IMR-90 (cell line): Measurements from ENCODE around the gene MIEN1. TPM values are rescaled to one million over a fixed set of nuclear protein-coding genes. Genes with fewer than 3 reads are reported as not detected.

Experiments used
- ATAC-seq: fragments of 200-7000 bp; cut with Tn5 transposase; 2 replicates; pipeline ENCODE4 v1.9.1; 2020; ENCODE audit warnings: low read depth, mild to moderate bottlenecking, moderate library complexity
- BruUV-seq: library from RNA; stranded (reverse); fragments of 400-500 nt; replicated peaks from 2 replicates; lab custom pipeline; 2021; lab: Mats Ljungman, UMichigan
- CTCF ChIA-PET: fragments of 300-600 bp; formaldehyde crosslinking; extraction: SDS; loops from one replicate; lab custom pipeline; 2021; ENCODE audit warnings: antibody characterized with exemption; lab: Yijun Ruan, JAX
- POLR2A ChIA-PET: fragments of 300-600 bp; sonication (Branson Sonifier 250); formaldehyde crosslinking; loops from one replicate; lab custom pipeline; 2022; ENCODE audit warnings: antibody characterized with exemption; ENCODE audit not compliant: unreplicated experiment; lab: Charles Lee
- DNase-seq: peaks from one replicate; pipeline ENCODE4 v3.0.0; 2013
- H2AFZ ChIP-seq: replicated peaks from 2 replicates; pipeline ENCODE3; 2013; ENCODE audit warnings: low read length, mild to moderate bottlenecking; ENCODE audit not compliant: poor library complexity
- H2AK5ac ChIP-seq: 2 replicates; pipeline ENCODE4 v1.6.1; 2013; ENCODE audit warnings: low read depth, low read length, inconsistent platforms
- H2AK9ac ChIP-seq: replicated peaks from 2 replicates; pipeline ENCODE3; 2013; ENCODE audit warnings: mild to moderate bottlenecking, low read depth, low read length, moderate library complexity; ENCODE audit not compliant: poor library complexity
- H2BK120ac ChIP-seq: 2 replicates; pipeline ENCODE4 v1.6.1; 2013; ENCODE audit warnings: low read depth, low read length, inconsistent platforms
- H2BK15ac ChIP-seq: 3 replicates; pipeline ENCODE4 v1.6.1; 2013; ENCODE audit warnings: low read depth, low read length, inconsistent platforms
- H2BK20ac ChIP-seq: 2 replicates; pipeline ENCODE4 v1.6.1; 2013; ENCODE audit warnings: low read depth, mild to moderate bottlenecking, inconsistent platforms, low read length, moderate library complexity
- H2BK5ac ChIP-seq: 2 replicates; pipeline ENCODE4 v1.6.1; 2013; ENCODE audit warnings: mild to moderate bottlenecking, low read depth, low read length, inconsistent platforms; ENCODE audit not compliant: poor library complexity, severe bottlenecking
- H3K14ac ChIP-seq: replicated peaks from 2 replicates; pipeline ENCODE4 v1.6.1; 2013; ENCODE audit warnings: low read depth, low read length, inconsistent platforms
- H3K18ac ChIP-seq: 2 replicates; pipeline ENCODE4 v1.6.1; 2013; ENCODE audit warnings: low read depth, low read length, control low read depth
- H3K23ac ChIP-seq: 2 replicates; pipeline ENCODE4 v1.6.1; 2013; ENCODE audit warnings: low read depth, low read length, inconsistent platforms
- H3K27ac ChIP-seq: 2 replicates; pipeline ENCODE4 v1.5.1; 2013; ENCODE audit warnings: mild to moderate bottlenecking, control low read depth, low read length; ENCODE audit not compliant: insufficient read depth
- H3K27me3 ChIP-seq: 2 replicates; pipeline ENCODE4 v1.6.1; 2013; ENCODE audit warnings: low read length; ENCODE audit not compliant: control insufficient read depth, insufficient read depth
- H3K36me3 ChIP-seq: 2 replicates; pipeline ENCODE4 v1.6.1; 2013; ENCODE audit warnings: low read length, mixed read lengths; ENCODE audit not compliant: control insufficient read depth, insufficient read depth
- H3K4ac ChIP-seq: 2 replicates; pipeline ENCODE4 v1.6.1; 2013; ENCODE audit warnings: low read depth, low read length, inconsistent platforms
- H3K4me1 ChIP-seq: 2 replicates; pipeline ENCODE4 v1.6.1; 2013; ENCODE audit warnings: low read length, mixed read lengths; ENCODE audit not compliant: control insufficient read depth, insufficient read depth
- H3K4me2 ChIP-seq: 2 replicates; pipeline ENCODE4 v1.6.1; 2013; ENCODE audit warnings: low read depth, mild to moderate bottlenecking, control low read depth, low read length, moderate library complexity
- H3K4me3 ChIP-seq: 2 replicates; pipeline ENCODE4 v1.5.1; 2013; ENCODE audit warnings: low read depth, mild to moderate bottlenecking, control low read depth, low read length, moderate library complexity; ENCODE audit not compliant: insufficient read depth
- H3K56ac ChIP-seq: 2 replicates; pipeline ENCODE4 v1.6.1; 2013; ENCODE audit warnings: low read length, inconsistent platforms; ENCODE audit not compliant: insufficient read depth; ENCODE audit errors: extremely low read depth
- H3K79me1 ChIP-seq, 2 experiments: 2 replicates each; pipeline ENCODE4 v1.6.1; 2013; ENCODE audit warnings: low read length in 2 of 2, inconsistent platforms in 1 of 2, low read depth in 1 of 2
- H3K9ac ChIP-seq: 2 replicates; pipeline ENCODE4 v1.6.1; 2013; ENCODE audit warnings: low read depth, low read length, control low read depth
- H3K9me1 ChIP-seq: 2 replicates; pipeline ENCODE4 v1.6.1; 2013; ENCODE audit warnings: low read length, inconsistent platforms; ENCODE audit not compliant: insufficient read depth
- H3K9me3 ChIP-seq: 2 replicates; pipeline ENCODE4 v1.6.1; 2013; ENCODE audit warnings: low read length; ENCODE audit not compliant: control insufficient read depth, insufficient read depth
- H4K20me1 ChIP-seq: 2 replicates; pipeline ENCODE4 v1.6.1; 2013; ENCODE audit warnings: low read length, inconsistent platforms; ENCODE audit not compliant: insufficient read depth
- H4K5ac ChIP-seq: 2 replicates; pipeline ENCODE4 v1.6.1; 2013; ENCODE audit warnings: mild to moderate bottlenecking, low read depth, low read length, control low read depth
- H4K8ac ChIP-seq, 2 experiments: 2 replicates each; pipeline ENCODE4 v1.6.1; 2013; ENCODE audit warnings: low read depth in 2 of 2, low read length in 2 of 2, control low read depth in 1 of 2, inconsistent platforms in 1 of 2
- H4K91ac ChIP-seq: 2 replicates; pipeline ENCODE4 v1.6.1; 2013; ENCODE audit warnings: low read depth, low read length, inconsistent platforms; ENCODE audit not compliant: insufficient read depth
- CEBPB ChIP-seq: IDR thresholded peaks from 2 replicates; pipeline ENCODE4 v1.6.1; 2012; ENCODE audit warnings: low read depth, low read length, improper control_type of control experiment
- CHD1 ChIP-seq: IDR thresholded peaks from 2 replicates; pipeline ENCODE4 v1.6.1; 2012; ENCODE audit warnings: low read depth, low read length, improper control_type of control experiment
- ELK1 ChIP-seq: fragments of 150-350 bp; IDR thresholded peaks from 2 replicates; pipeline ENCODE4 v1.6.1; 2016; ENCODE audit warnings: low read depth, mild to moderate bottlenecking, low read length, moderate library complexity, borderline replicate concordance
- FOS ChIP-seq: fragments of 150-350 bp; IDR thresholded peaks from 2 replicates; pipeline ENCODE4 v1.6.1; 2016; ENCODE audit warnings: low read depth, low read length
- MAFK ChIP-seq: IDR thresholded peaks from 2 replicates; pipeline ENCODE4 v1.6.1; 2012; ENCODE audit warnings: low read depth, low read length, improper control_type of control experiment
- MAZ ChIP-seq: IDR thresholded peaks from 2 replicates; pipeline ENCODE4 v1.6.1; 2012; ENCODE audit warnings: low read depth, mild to moderate bottlenecking, low read length, improper control_type of control experiment, moderate library complexity, borderline replicate concordance
- MXI1 ChIP-seq: IDR thresholded peaks from 2 replicates; pipeline ENCODE4 v1.6.1; 2012; ENCODE audit warnings: low read depth, mild to moderate bottlenecking, low read length, moderate library complexity, borderline replicate concordance
- NFE2L2 ChIP-seq: fragments of 150-350 bp; IDR thresholded peaks from 2 replicates; pipeline ENCODE4 v1.6.1; 2016; ENCODE audit warnings: low read depth, mild to moderate bottlenecking, low read length
- POLR2A ChIP-seq: IDR thresholded peaks from 2 replicates; pipeline ENCODE4 v1.6.1; 2012; ENCODE audit warnings: mild to moderate bottlenecking, low read depth, low read length
- RCOR1 ChIP-seq: IDR thresholded peaks from 2 replicates; pipeline ENCODE4 v1.6.1; 2012; ENCODE audit warnings: mild to moderate bottlenecking, low read length, improper control_type of control experiment; ENCODE audit not compliant: insufficient replicate concordance
- SMC3 ChIP-seq: fragments of 150-350 bp; IDR thresholded peaks from 2 replicates; pipeline ENCODE4 v1.6.1; 2016; ENCODE audit warnings: low read depth, mild to moderate bottlenecking, antibody characterized with exemption, low read length, moderate library complexity
- USF2 ChIP-seq: fragments of 150-350 bp; IDR thresholded peaks from 2 replicates; pipeline ENCODE4 v1.6.1; 2017; ENCODE audit warnings: mild to moderate bottlenecking, antibody characterized with exemption, low read length, low read depth
- WGBS, 2 experiments: methylation state at CpG; one replicate each; pipeline versions ENCODE4 v1.1.5 to v1.1.7; 2013; ENCODE audit warnings: missing lambda C conversion rate in 2 of 2; ENCODE audit not compliant: insufficient read length in 1 of 2; ENCODE audit errors: extremely low coverage in 2 of 2; 5-methylcytosine and 5-hydroxymethylcytosine counted together
- dilution Hi-C: fragments of 300-500 bp; cut with HindIII; formaldehyde crosslinking; loops from one replicate; pipeline ENCODE4 v1.14.3; 2018; ENCODE audit warnings: low sequenced_read_pairs; ENCODE audit not compliant: unreplicated experiment
- in situ Hi-C: fragments of 300-500 bp; cut with MboI; formaldehyde crosslinking; loops from 3 replicates; pipeline ENCODE4 v1.14.3; 2019; ENCODE audit warnings: low sequenced_read_pairs, inconsistent platforms, mixed read lengths
- intact Hi-C: fragments of 100-400 bp; cut with micrococcal nuclease; formaldehyde crosslinking; loops from 2 replicates; pipeline ENCODE4 v1.10.0; 2022
- polyA plus RNA-seq, 3 experiments: library from polyadenylated mRNA; depleted of rRNA; stranded (reverse); fragments of >200 nt; gene quantifications; 2 replicates each; pipeline ENCODE4 v1.2.3, GENCODE V29; 2012; ENCODE audit warnings: low replicate concordance in 1 of 3
- total RNA-seq: library from RNA; depleted of rRNA; stranded (reverse); fragments of >200 nt; gene quantifications from 2 replicates; pipeline ENCODE4 v1.2.3, GENCODE V29; 2012

Gene MIEN1
- total and polyA plus RNA-seq, 2 of the 4 experiments (the other 2 are of a cell fraction): 20.3 to 75.6 TPM

GRCh38 chr17:39738983-39739884, 8.9 kb upstream of the MIEN1 start:
- CTCF ChIA-PET: no interaction called here
- no peak overlapping the region for H2BK5ac ChIP-seq
- H3K14ac ChIP-seq: no peak overlapping the region
- H2BK15ac ChIP-seq: peak overlapping the region; percentile 63; the same call in 1 of the 3 replicates
- BruUV-seq: no TSS peak
- no CpG with 5 or more reads among the region's 32 CpGs for WGBS, 2 experiments
- H3K4me3 ChIP-seq: no peak overlapping the region
- ATAC-seq (peak; percentile 73), DNase-seq (no peak)
- POLR2A ChIA-PET: no interaction called here
- H4K8ac ChIP-seq: peak overlapping the region; percentile 33 to 77; a peak in 2 of 4 replicates
- H4K5ac ChIP-seq: no peak overlapping the region
- in situ Hi-C loops (no loop called here), dilution Hi-C loops (no loop called here), intact Hi-C loops (no loop called here)
- peak overlapping the region; percentile 92 for H2AFZ ChIP-seq
- no peak overlapping the region for H3K18ac ChIP-seq
- H3K4ac ChIP-seq: no peak overlapping the region; the same call in 1 of the 2 replicates
- no peak overlapping the region for H4K91ac ChIP-seq
- peak overlapping the region; percentile 77 for H2AK9ac ChIP-seq
- H2BK20ac ChIP-seq: no peak overlapping the region
- no peak overlapping the region for H3K23ac ChIP-seq
- H2BK120ac ChIP-seq: no peak overlapping the region
- no peak overlapping the region for H3K9ac ChIP-seq
- no peaks in the 10 kb centered on the region for H4K20me1 ChIP-seq
- 0 out of 2 replicates have a peak, but pooled peaks cover 10% of the 10 kb centered on the region for H3K9me1 ChIP-seq
- H3K9me3 ChIP-seq: no peaks in the 10 kb centered on the region
- no peaks in the 10 kb centered on the region for H3K79me1 ChIP-seq
- peak overlapping the region; percentile 39 for H2AK5ac ChIP-seq
- H3K27me3 ChIP-seq: peaks cover 44% of the 10 kb centered on the region
- H3K36me3 ChIP-seq: no peaks in the 10 kb centered on the region
- no peak for TF ChIP-seq NFE2L2
- TF ChIP-seq MAZ: no peak
- no peak for TF ChIP-seq MXI1
- no peak for TF ChIP-seq ELK1
- TF ChIP-seq USF2: no peak
- TF ChIP-seq RCOR1: no peak
- TF ChIP-seq FOS: no peak
- TF ChIP-seq POLR2A: no peak
- TF ChIP-seq MAFK: no peak
- TF ChIP-seq CHD1: no peak
- no peak for TF ChIP-seq CEBPB
- no peak for TF ChIP-seq SMC3
- peaks cover 16% of the 10 kb centered on the region; the same call in 1 of the 2 replicates for H3K4me1 ChIP-seq
- no peak overlapping the region; the same call in 1 of the 2 replicates for H3K4me2 ChIP-seq
- H3K27ac ChIP-seq: no peak overlapping the region
- no peak overlapping the region for H3K56ac ChIP-seq
